HL-60 (cell line): ENCODE results near the gene FBXW4.

Source experiments
- DNase-seq, 2 experiments: peaks; one replicate each; pipeline ENCODE4 v3.0.0-alpha.2; 2010 to 2020; ENCODE audit warnings: low read depth in 1 of 2, low spot score in 1 of 2
- H3K27ac ChIP-seq: fragments of 250-450 bp; sonication (Bioruptor Pico); replicated peaks from 2 replicates; pipeline ENCODE4 v1.5.1; 2020; ENCODE audit warnings: mild to moderate bottlenecking, moderate library complexity
- H3K27me3 ChIP-seq: fragments of 250-450 bp; sonication (Bioruptor Pico); 2 replicates; pipeline ENCODE4 v1.5.1; 2021; ENCODE audit warnings: mild to moderate bottlenecking, moderate library complexity; ENCODE audit not compliant: insufficient read depth, poor library complexity, severe bottlenecking
- H3K4me3 ChIP-seq: replicated peaks from 2 replicates; pipeline ENCODE4 v1.5.1; 2011; ENCODE audit warnings: mild to moderate bottlenecking, control low read depth, low read length; ENCODE audit not compliant: insufficient read depth
- GABPA ChIP-seq: IDR thresholded peaks from 2 replicates; pipeline ENCODE4 v1.6.1; 2012; ENCODE audit warnings: low read depth
- POLR2AphosphoS5 ChIP-seq: IDR thresholded peaks from 2 replicates; pipeline ENCODE4 v1.6.1; 2012; ENCODE audit warnings: low read depth
- SPI1 ChIP-seq: IDR thresholded peaks from 2 replicates; pipeline ENCODE4 v1.6.1; 2012; ENCODE audit warnings: low read depth, mild to moderate bottlenecking, borderline replicate concordance
- TF ChIP-seq, protein P1 (sequence below): IDR thresholded peaks from 2 replicates; pipeline ENCODE4 v1.6.1; 2012; ENCODE audit warnings: low read depth; ENCODE audit not compliant: insufficient replicate concordance
- TF ChIP-seq, protein P2 (sequence below): IDR thresholded peaks from one replicate; pipeline ENCODE4 v1.5.1; 2011; ENCODE audit warnings: low read length, control low read depth, inconsistent platforms; ENCODE audit not compliant: insufficient read depth

FBXW4 gene

DNA sequence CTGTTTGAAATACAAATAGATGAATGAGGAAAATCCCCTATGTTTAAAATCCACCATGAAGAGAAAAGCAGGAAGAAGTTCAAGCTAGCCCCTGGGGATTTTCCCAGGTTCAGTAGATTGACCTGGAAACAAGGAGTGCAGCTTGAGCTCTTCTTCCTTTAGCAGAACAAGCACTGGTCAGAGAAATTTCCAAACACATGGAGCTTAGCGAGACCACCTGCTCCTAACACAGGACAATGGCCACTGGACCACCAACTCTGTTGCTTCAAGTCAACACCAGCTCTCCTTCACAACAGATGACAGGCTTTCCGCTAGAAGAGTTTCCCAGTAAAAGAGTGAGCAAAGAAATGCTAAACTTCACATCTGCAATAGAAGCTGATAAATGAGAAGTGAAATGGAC, 9.4 kb upstream of the FBXW4 start:
- Histone ChIP-seq H3K27me3 (peaks cover 6% of the 10 kb centered on the region), H3K27ac (no peak overlapping the region), H3K4me3 (no peak overlapping the region)
- no peak for DNase-seq
- TF ChIP-seq, protein P1, sequence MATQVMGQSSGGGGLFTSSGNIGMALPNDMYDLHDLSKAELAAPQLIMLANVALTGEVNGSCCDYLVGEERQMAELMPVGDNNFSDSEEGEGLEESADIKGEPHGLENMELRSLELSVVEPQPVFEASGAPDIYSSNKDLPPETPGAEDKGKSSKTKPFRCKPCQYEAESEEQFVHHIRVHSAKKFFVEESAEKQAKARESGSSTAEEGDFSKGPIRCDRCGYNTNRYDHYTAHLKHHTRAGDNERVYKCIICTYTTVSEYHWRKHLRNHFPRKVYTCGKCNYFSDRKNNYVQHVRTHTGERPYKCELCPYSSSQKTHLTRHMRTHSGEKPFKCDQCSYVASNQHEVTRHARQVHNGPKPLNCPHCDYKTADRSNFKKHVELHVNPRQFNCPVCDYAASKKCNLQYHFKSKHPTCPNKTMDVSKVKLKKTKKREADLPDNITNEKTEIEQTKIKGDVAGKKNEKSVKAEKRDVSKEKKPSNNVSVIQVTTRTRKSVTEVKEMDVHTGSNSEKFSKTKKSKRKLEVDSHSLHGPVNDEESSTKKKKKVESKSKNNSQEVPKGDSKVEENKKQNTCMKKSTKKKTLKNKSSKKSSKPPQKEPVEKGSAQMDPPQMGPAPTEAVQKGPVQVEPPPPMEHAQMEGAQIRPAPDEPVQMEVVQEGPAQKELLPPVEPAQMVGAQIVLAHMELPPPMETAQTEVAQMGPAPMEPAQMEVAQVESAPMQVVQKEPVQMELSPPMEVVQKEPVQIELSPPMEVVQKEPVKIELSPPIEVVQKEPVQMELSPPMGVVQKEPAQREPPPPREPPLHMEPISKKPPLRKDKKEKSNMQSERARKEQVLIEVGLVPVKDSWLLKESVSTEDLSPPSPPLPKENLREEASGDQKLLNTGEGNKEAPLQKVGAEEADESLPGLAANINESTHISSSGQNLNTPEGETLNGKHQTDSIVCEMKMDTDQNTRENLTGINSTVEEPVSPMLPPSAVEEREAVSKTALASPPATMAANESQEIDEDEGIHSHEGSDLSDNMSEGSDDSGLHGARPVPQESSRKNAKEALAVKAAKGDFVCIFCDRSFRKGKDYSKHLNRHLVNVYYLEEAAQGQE, result no peak
- TF ChIP-seq GABPA, result no peak
- no peak for TF ChIP-seq SPI1
- TF ChIP-seq POLR2AphosphoS5, result no peak
- TF ChIP-seq, protein P2, sequence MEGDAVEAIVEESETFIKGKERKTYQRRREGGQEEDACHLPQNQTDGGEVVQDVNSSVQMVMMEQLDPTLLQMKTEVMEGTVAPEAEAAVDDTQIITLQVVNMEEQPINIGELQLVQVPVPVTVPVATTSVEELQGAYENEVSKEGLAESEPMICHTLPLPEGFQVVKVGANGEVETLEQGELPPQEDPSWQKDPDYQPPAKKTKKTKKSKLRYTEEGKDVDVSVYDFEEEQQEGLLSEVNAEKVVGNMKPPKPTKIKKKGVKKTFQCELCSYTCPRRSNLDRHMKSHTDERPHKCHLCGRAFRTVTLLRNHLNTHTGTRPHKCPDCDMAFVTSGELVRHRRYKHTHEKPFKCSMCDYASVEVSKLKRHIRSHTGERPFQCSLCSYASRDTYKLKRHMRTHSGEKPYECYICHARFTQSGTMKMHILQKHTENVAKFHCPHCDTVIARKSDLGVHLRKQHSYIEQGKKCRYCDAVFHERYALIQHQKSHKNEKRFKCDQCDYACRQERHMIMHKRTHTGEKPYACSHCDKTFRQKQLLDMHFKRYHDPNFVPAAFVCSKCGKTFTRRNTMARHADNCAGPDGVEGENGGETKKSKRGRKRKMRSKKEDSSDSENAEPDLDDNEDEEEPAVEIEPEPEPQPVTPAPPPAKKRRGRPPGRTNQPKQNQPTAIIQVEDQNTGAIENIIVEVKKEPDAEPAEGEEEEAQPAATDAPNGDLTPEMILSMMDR, result no peak

- Histone ChIP-seq H3K27ac (no peak overlapping the region), H3K4me3 (no peak overlapping the region), H3K27me3 (no peaks in the 10 kb centered on the region)
- no peak for TF ChIP-seq POLR2AphosphoS5
- no peak for TF ChIP-seq GABPA
- TF ChIP-seq, protein P2, result no peak
- no peak for DNase-seq
Measured at GRCh38 chr10:101696632-101697031, 1.7 kb upstream of the FBXW4 start.

- no peak for DNase-seq
- Histone ChIP-seq H3K27ac (peak overlapping the region; percentile 98), H3K4me3 (peak overlapping the region; percentile 58), H3K27me3 (no peaks in the 10 kb centered on the region)
- TF ChIP-seq, protein P1, result no peak
- TF ChIP-seq GABPA (no peak), SPI1 (no peak), POLR2AphosphoS5 (no peak)
- TF ChIP-seq, protein P2, result no peak
Measured at GRCh38 chr10:101695404-101695890, 477 bp upstream of the FBXW4 start.

- Histone ChIP-seq H3K27me3 (no peaks in the 10 kb centered on the region), H3K27ac (peak overlapping the region; percentile 98), H3K4me3 (peak overlapping the region; percentile 58)
- TF ChIP-seq, protein P1, result peak; percentile 41
- TF ChIP-seq, protein P2, result no peak
- peak; percentile 42 to 56 for DNase-seq
Measured at GRCh38 chr10:101693978-101694673, 844 bp downstream of the FBXW4 start.
